GM12874 (cell line): ENCODE measurements around the gene SCAF8.

Experiments
- CTCF ChIP-seq: IDR thresholded peaks from 2 replicates; pipeline ENCODE4 v1.5.1; 2011; ENCODE audit warnings: low read depth, mild to moderate bottlenecking, control low read depth, low read length, moderate library complexity; ENCODE audit not compliant: insufficient read depth

The SCAF8 gene

GRCh38 chr6:154814063-154814462, 80.8 kb downstream of the SCAF8 start:
- TF ChIP-seq CTCF, result no peak

- no peak for TF ChIP-seq CTCF
Measured at GRCh38 chr6:154815938-154816820, 83.0 kb downstream of the SCAF8 start.

GRCh38 chr6:154821099-154821498, 87.9 kb downstream of the SCAF8 start:
- TF ChIP-seq CTCF, result no peak

GRCh38 chr6:154821638-154822037, 88.4 kb downstream of the SCAF8 start:
- no peak for TF ChIP-seq CTCF

- no peak for TF ChIP-seq CTCF
Measured at GRCh38 chr6:154822947-154823558, 89.8 kb downstream of the SCAF8 start.

- no peak for TF ChIP-seq CTCF
Measured at GRCh38 chr6:154824076-154824475, 90.9 kb downstream of the SCAF8 start.

- no peak for TF ChIP-seq CTCF
Measured at GRCh38 chr6:154829970-154830369, 96.8 kb downstream of the SCAF8 start.
